Fibroblast of peridontal ligament (primary cell): ENCODE results near the gene STOM.

Experiments used
- DNase-seq: peaks from one replicate; pipeline ENCODE4 v3.0.0-alpha.2; 2010; ENCODE audit errors: extremely low read depth

STOM gene

GRCh38 chr9:121322037-121322736 is 47.9 kb downstream of the STOM start:
- DNase-seq, result peak; percentile 99

- DNase-seq, result peak; percentile 52
These were observed 49.0 kb downstream of the STOM start for GRCh38 chr9:121321016-121321503.

GRCh38 chr9:121319383-121319780 is 50.7 kb downstream of the STOM start:
- DNase-seq, result no peak

DNA sequence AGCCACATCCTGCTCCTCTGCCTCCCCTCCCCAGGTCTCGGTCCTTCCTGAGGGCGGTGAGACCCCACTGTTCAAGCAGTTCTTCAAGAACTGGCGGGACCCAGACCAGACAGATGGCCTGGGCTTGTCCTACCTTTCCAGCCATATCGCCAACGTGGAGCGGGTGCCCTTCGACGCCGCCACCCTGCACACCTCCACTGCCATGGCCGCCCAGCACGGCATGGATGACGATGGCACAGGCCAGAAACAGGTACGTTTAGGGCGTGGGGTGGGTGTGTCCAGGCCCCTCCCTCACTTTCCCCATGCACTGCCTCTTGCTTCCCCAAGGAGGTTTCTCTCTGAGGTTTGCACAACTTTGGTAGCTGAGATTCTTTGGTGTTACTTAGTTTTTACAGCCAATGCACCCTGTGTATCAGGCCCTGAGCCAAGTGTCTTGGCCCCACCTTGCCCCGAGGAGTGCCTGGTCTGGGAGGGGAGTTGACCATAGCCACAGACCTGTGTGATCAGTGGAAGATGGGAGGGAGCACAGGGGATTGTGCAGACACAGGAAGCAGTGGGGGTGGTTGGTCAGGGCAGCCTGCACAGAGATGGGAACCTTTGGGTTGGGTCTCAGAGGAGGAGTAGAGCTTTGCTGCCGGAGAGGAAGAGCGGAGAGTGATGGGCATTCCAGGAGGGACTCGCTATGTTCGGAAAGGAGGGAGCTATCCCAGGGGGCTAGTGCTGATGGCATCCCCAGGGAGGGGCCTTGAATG is 51.2 kb downstream of the STOM start:
- DNase-seq, result no peak

- peak; percentile 31 for DNase-seq
These were observed 52.1 kb downstream of the STOM start for GRCh38 chr9:121317737-121318630.

DNA sequence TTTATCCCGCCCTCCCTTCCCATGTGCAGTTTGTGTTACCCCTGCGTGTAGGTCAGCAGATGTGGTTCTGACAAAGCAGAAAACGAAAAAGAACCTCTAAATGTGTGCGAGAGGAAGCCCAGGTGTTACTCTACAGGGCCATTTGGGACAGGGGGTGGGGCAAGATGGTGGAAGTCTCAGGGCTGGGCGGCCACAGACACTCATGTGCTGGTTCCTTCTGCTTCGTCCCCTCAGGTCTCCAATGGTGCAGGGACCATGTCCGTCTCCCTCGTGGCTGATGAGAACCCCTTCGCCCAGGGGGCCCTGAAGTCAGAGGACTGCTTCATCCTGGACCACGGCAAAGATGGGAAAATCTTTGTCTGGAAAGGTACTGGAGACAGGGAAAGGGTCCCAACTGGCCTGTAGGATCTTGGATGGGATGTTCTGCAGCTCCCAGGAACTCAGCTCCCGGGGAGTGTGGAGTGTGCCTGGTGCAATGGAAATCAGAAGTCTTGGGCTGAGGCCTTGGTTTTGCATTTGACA is 53.1 kb downstream of the STOM start:
- no peak for DNase-seq

DNA sequence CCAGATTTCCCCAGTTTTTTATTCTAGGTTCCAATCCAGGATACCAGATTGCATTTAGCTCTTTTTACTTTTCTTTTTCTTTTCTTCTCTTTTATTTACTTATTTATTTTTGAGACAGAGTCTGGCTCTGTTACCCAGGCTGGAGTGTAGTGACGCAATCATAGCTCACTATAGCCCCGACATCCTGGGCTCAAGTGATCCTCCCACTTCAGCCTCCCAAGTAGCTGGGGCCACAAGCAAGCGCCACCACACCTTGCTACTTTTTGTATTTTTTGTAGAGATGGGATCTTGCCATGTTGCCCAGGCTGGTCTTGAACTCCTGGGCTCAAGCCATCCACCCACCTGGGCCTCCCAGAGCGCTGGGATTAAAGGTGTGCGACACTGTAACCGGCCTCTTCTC is 53.7 kb downstream of the STOM start:
- DNase-seq, result no peak

DNA sequence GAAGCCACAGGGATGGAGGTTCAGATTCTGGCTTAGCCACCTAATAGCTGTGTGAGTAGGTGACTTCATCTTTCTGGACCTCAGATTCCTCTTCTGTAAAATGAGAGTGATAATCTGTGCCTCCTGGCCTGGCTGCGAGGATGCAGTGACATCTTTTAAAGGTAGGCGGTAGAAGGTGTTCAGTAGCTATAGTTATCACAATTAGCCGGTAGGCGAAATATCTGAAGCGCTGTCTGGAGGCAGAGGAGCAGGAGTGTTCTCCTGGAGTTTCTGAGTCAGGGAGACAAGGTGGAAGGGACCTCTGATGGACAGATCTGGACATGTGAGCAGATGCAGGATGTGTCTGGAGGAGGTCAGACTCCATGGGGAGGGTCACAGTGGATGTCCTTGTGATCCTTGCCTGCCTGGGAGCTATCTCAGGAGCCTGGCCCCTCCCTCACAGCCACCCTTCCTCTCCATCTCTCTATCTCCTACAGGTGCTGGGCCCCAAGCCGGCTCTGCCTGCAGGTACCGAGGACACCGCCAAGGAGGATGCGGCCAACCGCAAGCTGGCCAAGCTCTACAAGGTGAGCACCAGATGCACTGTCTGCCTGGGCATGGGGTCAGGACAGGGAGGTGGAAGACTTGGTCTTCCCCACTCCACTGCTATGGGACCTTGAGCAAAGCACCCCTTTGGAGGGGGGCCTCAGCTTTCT is 56.4 kb downstream of the STOM start:
- no peak for DNase-seq

- no peak for DNase-seq
These were observed 57.9 kb downstream of the STOM start for GRCh38 chr9:121312169-121312568.

DNA sequence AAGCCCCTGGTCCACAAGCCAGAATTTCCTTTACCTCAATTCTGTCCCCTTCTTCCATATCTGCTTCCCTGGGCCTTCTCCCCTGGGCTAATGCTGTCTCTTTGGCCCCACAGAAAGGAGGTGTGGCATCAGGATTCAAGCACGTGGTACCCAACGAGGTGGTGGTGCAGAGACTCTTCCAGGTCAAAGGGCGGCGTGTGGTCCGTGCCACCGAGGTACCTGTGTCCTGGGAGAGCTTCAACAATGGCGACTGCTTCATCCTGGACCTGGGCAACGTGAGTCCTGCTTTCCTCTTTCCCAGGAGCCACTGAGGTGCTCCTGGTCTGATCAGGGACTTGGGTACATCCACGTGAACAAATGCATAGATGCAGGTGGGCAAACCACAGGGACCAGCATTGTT is 59.5 kb downstream of the STOM start:
- DNase-seq, result no peak

- DNase-seq, result no peak
These were observed 60.1 kb downstream of the STOM start for GRCh38 chr9:121309833-121310425.

- no peak for DNase-seq
These were observed 60.9 kb downstream of the STOM start for GRCh38 chr9:121309171-121309570.

- no peak for DNase-seq
These were observed 61.3 kb downstream of the STOM start for GRCh38 chr9:121308765-121309164.

DNA sequence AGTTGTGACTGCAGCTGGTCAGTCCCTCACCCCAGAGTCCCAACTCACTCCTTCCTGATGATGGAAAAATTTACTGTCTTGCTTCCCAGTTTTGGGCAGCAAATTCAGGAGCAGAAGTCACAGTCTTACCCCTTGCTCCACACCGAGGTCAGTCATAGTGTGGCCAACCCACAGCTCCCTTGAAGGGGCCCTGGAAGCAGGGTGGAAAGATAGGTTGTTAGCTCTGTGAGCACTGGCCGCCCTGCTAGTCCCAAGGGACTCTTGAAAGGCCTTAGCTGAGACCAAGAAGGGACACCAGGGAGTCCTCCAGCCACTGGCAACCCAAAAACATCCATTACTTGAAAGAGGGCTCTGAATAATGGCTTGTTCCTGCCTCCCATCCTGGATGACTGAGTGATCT is 62.1 kb downstream of the STOM start:
- no peak for DNase-seq

- no peak for DNase-seq
These were observed 64.6 kb downstream of the STOM start for GRCh38 chr9:121305269-121305994.

DNA sequence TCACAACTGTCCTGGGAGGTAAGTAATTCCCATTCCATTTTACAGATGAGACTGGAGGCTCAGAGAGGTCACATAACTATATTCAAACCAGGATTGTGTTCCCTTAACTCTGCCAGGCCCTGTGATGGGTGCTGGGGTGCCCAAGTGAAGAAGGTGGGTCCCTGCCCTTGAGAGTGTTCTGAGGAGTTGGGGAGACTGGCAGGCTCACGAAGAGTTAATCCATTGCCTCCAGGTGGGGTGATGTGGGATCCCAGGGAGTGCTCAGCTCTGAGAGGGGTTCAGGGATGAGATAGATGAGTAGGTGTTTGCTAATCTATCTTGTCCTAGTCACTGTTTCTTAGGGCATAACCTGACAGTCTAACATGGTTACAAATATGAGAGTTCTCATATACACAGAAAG is 65.3 kb downstream of the STOM start:
- no peak for DNase-seq

DNA sequence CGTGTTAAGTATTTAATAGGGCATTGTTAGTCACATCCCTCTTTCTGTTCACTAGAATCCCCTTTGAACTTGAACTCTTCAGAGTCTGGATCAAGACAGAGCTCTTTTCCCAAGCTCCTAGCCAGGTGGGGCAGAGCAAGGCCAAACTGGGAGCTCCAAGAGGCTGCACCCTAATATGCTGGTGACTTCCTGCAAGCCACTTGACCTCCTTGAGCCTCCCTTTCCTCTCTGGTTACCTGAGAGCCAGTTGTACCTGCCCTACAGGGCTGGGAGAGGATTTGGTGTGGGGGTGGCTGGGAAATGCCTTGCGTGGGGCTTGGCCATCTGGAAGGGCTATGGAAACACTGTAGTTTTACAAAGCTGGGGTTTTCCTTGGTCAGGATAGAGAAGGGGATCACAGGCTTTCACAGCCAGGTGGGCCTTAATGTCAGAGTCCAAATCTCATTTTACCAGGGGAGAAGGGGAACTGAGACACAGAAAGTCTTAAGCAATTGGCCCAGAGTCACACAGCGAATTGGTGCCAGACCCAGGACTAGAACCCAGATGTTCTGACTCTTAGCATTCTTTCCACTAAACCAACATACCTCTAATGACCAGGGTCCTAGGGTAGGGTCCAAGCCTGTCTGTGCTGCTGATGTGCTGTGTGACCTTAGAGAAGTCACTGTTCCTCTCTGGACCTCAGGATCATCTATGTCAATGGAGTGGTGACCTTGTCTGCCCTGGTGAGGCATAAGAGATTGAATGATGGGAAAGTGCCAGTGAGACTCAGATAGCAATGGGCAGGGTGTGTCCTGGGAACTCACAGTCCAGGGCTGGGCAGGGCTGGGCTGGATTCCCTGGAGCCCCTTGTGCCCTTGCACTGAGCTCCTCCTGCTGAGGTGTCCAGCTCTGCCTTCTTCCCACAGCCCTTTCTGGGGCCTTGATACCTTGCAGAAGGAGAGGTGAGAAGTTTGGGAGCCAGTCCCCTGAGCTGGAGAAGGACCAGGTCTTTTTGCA is 66.3 kb downstream of the STOM start:
- DNase-seq, result no peak

DNA sequence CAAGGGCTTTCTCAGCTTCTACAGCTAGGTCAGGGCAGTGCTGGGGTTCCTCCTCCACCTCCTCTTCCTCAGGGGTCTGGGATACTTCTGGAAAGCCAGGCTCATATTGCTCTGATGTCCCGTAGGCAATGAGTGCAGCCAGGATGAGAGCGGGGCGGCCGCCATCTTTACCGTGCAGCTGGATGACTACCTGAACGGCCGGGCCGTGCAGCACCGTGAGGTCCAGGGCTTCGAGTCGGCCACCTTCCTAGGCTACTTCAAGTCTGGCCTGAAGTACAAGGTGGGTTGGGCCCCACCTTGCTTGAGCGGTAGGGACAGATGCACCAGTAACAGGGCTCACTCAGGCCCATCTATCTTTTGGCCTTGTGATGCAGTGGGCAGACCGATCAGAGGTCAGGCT is 67.3 kb downstream of the STOM start:
- DNase-seq, result no peak

DNA sequence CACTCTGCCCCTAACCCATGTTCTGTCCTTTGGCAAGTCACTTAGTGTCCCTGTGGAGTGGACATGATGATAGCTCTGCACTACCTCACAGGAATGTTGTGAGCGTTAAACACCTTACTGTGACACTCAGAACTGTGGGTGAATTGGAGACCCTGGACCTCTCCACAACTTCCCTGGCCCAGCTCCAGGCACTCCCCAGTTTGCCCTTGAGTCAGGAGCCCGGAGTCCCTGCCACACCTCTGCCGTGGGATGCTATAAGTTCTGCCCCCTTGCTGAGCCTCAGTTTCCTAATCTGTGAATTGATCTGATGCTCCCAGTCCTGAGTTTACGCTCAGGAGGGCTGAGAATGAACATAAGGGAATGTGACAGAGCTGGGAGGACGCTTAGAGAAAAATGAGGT is 67.7 kb downstream of the STOM start:
- DNase-seq, result no peak
